HG02970 (cell line): Measurements from ENCODE around the gene TTYH3.

Experiments
- ATAC-seq: cut with Tn5 transposase; IDR thresholded peaks from one replicate; pipeline ENCODE4 v1.9.1; 2021; ENCODE audit warnings: mild to moderate bottlenecking, moderate library complexity, moderate number of reproducible peaks; ENCODE audit not compliant: unreplicated experiment, low FRiP score

Gene TTYH3

DNA sequence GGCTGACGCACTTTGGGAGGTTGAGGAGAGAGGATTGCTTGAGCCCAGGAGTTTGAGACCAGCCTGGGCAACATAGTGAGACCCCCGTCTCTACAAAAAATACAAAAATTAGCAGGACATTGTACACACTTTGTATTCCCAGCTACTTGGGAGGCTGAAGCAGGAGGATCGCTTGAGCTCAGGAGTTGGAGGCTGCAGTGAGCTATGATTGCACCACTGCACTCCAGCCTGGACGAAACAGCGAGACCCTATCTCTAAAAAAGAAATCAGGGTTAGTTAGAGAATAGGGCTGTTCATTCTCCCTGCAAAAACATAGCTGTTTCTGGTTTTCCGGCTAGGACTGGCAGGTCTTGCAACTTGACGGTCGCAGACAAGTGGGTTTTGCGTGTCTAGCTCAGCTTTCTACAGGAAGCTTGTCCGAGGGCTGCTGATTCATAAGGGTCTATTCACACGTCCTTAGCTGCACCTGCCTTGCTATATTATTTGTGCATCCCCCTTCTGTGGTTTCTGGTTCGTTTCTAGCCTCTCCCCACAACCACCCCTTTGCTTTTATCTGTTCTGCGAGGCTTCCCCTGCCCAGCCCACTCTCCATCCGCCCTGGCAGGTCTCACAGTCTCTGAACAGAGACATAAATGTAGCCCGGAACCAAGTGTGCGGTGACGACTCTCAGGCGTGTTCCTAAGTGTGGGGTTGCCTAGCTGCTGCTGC is 66.9 kb downstream of the TTYH3 start:
- ATAC-seq, result peak; percentile 90

DNA sequence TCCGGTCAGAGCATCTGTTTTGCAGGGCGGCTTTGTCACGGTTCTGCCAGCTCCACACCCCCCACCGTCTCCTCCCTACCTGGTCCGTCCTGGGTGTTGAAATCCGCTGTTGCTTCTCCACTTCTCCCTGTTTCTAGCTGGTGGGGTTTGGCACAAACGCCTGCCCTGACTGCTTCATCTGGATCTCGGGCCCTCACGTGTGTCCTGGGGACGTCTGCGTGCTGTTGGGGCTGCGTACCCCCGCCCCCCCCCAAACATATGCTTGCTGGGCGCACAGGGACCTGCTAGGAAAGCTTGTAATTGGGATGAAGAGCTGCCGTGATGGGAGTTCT is 67.5 kb downstream of the TTYH3 start:
- ATAC-seq, result no peak

DNA sequence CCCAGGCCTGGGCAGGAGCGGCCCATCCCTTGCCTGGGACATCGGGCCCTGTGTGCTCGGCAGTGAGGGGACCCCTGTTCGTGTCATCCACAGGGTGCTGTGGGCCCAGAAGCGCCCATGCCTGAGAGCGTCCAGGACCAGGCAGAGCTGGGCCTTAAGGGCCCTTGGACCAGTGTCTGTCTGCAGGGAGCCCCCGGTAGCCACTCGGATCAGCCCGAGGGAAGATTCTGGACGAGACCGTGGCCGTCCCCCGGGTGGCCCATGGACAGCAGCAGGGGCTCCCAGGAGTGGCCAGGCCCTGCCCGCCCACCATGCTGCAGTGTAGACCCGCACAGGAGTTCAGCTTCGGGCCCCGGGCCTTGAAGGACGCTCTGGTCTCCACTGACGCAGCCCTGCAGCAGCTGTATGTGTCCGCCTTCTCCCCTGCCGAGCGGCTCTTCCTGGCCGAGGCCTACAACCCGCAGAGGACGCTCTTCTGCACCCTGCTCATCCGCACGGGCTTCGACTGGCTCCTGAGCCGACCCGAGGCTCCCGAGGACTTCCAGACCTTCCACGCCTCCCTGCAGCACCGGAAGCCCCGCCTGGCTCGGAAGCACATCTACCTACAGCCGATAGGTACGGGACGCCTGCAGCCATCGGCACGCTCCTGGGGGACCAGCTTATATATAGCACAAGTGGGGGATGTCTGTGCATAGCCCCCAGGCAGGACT is 68.5 kb downstream of the TTYH3 start:
- ATAC-seq, result no peak

DNA sequence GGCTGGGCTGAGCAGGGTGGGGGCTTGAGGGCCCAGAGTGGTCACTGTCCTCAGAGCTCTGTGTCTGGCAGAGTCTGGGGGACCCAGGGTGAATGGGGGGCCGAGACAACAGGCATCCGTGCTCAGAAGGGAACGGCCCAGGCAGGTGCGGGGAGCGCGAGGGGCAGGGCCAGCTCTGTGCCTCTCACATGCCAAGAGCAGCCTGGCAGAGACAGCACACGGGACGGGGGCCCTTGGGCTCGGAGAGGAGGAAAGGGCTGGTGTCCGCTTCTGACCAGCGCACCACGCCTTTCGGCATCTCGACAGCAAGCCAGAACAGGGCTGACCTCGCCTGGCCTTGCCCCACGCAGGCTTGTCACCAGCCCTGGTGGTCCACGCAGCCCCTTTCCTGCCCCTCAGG is 69.6 kb downstream of the TTYH3 start:
- no peak for ATAC-seq

DNA sequence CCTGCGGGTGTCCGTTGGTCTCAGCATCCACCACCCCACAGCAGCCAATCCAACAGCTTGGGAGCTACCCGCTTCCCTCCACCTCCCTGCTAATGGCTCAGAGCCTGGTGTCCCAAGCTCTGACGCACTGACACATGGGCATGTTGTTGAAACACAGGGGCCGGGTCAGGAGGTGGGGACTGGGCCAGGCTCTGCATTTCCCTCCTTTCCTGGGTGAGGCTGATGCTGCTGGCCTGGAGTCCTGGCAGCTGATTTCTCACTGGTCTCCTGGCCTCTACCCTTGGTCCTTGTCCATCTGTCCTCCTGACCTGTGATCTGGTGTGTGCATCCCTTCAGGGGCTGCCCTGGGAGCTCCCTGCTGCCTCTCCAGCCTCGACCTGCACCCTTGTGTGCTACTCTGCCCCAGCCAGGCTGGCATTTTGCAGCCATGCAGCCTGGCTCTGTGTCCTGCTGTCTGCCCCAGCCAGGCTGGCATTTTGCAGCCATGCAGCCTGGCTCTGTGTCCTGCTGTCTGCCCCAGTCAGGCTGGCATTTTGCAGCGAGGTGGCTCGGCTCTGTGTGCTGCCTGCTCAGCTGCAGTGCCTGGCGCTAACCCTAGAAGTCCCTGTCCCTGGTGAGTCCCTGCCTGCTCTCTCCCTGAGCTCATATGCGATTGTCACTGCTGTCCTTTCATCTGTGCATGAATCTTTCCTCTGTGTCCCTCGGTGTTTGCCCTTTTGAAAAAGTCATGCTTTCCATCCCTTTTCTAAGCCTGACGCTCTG is 70.2 kb downstream of the TTYH3 start:
- no peak for ATAC-seq

DNA sequence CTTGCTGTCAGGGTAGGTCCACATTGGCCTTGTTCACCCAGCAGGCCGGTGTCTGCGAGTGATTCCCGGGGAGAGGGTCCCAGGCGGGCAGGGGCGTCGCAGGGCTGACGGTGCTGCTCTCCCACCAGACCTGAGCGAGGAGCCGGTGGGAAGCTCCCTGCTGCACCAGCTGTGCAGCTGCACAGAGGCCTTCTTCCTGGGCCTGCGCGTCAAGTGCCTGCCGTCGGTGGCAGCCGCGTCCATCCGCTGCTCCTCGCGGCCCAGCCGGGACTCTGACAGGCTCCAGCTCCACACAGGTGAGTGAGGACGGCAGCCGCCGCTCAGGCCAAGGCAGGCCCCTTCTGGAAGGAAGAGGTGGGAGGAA is 70.8 kb downstream of the TTYH3 start:
- ATAC-seq, result no peak

DNA sequence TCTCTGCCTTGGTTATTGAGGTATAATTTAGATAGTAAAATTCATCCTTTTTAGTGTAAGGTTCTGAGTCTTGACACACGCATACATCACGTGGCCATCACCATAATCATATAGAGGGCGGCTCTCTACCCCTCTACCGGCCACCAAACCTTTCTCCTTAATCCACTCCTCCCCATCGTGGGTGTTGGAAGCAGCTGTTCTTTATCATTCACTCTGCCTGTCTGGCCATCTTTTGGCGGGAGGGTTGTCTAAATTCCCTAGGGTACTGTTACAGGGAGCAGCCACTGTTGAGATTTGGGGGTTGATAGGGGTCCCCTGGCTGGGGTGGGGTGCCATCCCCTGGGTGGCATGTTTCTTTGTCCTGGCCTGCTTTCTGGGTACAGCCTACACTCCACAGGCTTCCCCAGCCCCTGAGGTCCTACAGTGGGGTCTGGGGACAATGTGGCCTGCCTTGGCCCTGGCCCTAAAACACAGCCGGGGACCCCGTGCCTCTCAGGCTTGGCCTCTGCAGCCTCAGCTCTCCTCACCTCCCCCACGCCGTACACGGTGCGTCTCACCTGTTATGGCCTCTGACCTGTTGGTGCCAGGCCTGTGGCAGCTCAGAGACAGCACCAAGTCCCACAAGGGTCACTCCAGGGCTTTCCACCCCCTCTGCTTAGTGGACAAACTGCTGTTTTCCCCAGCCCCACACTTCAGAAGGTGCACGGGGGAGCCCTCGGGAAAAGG is 73.7 kb downstream of the TTYH3 start:
- no peak for ATAC-seq

DNA sequence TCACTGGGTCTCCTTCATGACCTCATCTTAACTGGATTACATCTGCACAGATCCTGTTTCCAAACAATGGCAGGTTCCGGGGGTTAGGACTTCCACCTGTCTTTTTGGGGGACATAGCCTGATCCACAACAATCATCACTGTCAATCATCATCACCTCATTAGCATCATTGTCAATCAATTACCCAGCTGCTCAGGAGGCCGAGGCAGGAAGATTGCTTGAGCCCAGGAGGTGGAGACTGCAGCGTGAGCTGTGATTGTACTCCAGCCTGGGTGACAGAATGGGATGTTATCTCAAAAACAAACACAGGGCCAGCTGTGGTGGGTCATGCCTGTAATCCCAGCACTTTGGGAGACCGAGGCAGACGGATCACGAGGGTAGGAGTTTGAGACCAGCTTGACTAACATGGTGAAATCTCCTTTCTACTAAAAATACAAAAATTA is 74.9 kb downstream of the TTYH3 start:
- no peak for ATAC-seq

DNA sequence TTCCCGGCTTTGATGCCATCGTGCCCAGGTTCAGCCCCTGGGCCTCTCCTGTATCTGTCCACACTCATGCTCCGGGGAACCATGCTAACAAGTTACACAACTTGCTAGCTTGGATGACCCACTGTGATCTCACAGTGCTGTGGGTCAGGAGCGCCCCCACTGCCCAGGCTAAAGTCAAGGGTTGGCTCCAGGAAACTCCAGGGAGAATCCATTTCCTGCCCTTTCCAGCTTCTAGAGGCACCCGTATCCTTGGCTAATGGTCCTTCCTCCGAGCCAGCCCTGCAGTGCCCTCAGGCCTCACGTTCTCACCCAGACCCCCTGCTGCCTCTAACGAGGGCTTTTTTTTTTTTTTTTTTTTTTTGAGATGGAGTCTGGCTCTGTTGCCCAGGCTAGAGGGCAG is 75.7 kb downstream of the TTYH3 start:
- ATAC-seq, result no peak

DNA sequence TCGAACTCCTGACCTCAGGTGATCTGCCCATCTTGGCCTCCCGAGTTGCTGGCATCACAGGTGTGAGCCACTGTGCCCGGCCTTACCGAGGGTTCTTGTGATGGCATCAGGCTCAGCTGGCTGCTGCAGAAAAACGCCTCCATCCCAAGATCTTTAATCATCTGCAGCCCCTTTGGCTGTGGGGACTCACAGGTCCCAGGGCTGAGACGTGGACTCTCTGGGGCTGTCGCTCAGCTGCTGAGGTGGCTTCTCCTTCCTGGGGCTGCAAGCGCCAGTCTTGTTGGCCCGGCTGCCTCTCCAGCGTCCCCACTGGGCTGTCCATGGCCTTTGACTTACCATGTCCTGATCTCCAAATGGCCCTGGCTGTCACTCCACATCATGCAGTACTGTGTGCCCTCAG is 76.3 kb downstream of the TTYH3 start:
- no peak for ATAC-seq

DNA sequence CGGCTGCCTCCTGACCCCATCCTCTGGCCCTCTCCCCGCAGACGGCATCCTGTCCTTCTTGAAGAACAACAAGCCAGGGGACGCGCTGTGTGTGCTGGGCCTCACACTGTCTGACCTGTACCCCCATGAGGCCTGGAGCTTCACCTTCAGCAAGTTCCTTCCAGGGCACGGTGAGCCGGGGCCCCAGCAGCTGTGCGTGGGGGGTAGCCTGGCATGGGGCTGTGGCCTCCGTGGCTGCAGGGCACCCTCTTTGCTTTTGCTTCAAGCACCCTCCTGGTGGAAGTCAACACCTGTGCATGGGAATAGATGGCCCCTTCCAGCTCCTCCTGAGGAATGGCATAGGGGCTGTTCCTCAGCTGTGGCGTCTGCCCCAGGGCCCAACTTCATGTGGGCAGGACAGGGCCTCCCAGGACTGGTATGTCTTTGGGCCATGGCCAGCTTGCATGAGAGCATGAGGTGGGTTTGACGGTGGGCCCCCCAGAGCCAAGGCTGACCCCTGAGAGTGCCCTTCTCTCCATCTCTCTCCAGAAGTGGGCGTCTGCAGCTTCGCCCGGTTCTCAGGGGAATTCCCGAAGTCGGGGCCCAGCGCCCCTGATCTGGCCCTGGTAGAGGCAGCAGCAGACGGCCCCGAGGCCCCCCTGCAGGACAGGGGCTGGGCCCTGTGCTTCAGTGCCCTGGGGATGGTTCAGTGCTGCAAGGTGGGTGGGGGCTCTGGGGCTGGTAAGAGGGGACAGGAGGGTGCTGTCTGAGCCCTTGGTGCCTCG is 76.9 kb downstream of the TTYH3 start:
- no peak for ATAC-seq

DNA sequence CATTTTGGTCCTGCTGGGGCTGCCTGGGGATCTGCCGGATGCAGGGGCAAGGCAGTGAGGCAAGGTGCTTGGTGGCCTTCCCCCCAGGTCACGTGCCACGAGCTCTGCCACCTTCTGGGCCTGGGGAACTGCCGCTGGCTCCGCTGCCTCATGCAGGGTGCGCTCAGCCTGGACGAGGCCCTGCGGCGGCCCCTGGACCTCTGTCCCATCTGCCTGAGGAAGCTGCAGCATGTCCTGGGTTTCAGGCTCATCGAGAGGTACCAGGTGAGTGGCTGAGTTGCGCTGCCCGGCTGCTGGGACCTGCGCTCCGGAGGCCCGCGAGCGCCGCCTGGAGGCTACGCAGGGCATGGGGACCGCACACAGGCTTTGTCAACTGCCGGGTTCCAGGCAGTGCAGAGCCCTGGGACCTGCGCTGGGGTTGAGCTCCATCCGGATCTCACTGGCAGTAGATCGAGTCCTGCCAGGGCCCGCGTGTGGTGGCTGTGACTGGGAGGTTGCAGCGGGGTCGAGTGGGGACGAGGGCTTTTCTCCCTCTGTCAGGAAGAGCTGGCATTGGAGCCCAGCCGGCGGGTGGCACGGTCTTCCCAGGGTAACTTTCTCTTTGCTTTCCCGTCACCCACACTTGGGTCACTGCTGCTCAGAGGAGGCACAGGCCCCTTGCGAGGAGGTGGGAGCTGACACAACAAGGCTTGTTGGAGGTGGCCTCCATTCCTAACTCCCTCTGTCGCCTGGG is 77.9 kb downstream of the TTYH3 start:
- peak; percentile 73 for ATAC-seq

DNA sequence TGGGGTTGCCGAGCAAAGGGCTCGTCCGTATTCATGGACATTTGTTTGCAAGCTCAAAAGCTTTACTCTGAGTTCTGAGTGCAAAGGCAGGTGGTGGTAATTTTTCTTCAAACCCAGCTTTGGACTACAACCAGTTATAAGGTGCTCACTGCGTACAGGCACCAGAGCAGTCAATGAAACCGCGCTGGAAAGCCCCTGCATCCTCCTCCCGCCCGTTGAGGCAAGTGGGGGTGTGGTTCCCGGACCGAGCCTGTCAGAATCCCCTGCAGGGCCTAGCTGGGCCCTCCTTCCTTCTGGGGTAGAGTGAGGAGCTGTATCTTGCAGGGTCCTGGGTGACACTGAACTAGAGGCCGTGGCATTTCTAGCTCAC is 78.5 kb downstream of the TTYH3 start:
- ATAC-seq, result no peak

DNA sequence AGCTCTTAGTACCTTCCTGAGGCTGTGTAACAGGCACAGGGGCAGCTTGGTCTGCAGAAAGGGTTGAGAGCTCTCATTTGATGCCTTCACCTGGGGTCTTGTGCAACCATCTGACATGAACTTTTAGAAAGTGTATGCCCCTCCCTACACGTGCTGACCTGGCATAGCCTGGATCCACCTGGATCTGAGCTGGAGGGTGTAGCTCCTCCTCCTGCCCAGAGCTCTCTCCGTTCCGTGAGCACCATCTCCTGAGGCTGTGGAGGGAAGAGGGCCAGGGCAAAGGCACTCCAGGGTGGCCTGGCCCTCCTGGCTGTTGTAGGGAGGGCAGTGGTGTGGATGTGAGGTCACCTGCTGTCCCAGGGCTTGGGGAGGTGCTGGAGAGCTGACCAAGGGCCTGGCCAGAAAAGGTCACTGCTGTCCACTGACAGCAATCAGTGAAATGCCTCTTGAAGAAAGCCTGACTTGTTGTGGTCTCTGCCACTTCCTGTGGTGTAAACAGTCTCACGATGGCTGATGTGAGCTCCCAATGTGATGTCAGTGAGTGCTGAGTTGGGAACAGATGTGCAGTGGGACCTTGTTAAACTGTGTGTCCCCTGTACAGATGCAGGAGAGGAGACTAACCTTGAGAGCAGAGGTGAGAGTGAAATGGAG is 79.2 kb downstream of the TTYH3 start:
- ATAC-seq, result no peak

DNA sequence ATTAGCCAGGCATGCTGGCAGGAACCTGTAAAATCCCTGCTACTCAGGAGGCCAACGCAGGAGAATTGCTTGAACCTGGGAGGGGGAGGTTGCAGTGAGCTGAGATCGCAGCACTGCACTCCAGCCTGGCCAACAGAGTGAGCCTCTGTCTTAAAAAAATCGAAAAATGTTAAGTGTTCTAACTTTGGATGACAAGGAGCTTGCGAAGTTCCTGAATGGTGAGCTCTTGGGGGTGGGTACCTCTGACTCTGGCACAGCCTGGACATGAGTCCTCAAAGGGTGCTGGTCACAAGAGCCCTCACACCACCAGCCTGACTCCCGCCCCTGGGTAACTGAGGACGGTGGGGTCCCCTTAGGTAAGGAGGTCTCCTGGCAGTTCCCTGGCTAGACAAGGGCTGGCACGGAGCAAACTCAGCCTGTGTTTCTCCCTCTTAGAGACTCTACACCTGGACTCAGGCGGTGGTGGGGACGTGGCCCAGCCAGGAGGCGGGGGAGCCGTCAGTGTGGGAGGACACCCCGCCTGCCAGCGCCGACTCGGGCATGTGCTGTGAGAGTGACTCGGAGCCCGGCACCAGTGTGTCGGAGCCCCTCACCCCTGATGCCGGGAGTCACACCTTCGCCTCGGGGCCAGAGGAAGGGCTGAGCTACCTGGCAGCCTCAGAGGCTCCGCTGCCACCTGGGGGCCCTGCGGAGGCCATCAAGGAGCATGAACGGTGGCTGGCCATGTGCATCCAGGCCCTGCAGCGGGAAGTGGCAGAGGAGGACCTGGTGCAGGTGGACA is 80.3 kb downstream of the TTYH3 start:
- ATAC-seq, result no peak

DNA sequence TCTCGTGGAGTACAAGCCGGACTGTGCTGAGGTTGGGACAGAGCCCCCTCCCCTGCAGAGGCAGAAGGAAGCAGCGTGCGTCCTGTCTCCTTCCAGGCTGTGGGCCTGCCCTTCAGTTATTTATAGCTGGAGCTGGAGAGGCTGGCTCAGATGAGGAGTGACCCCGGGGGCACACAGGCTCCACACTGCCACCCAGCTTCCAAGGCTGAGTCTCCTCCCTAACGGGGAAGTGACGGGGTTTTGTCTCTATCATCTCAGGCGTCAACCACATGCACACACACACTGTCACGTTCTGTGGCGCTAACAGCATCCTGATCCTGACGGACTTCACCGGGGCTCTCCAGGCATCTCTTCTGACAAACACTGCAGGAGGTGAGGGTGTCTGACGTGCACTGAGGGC is 81.6 kb downstream of the TTYH3 start:
- ATAC-seq, result no peak

DNA sequence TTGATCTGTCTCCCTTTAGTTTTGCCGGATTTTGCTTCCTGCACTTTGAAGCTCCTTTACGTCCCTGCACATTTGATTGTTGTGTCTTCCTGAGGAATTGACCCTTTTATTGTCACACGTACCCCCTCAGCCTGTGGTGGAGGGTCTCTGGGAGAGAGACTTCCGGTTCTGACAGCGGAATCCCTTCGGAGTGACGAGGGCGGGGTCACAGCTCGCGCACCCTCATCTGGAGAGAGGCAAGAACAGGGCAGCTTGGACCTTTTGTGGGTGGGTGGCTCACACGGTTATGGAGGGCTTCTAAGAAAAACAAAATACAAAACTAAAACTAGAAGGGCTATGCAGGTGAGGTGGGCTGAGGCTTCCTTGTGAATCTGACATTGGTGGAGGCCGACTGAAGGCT is 82.2 kb downstream of the TTYH3 start:
- no peak for ATAC-seq
